Body of pancreas (tissue), 4 donors: Measurements from ENCODE around the gene GOLGA8O.
"Not testable (repeated sequence)": the region's sequence is repeated elsewhere in the genome, so short reads cannot be mapped to it uniquely, and the experiment has no call there.

ENCODE experiments used
- CTCF ChIP-seq, 7 experiments: fragments of 450-650 bp in 4 of 7; fragments of 200-600 bp in 3 of 7; sonication (generic) in 3 of 7; IDR thresholded peaks; one replicate each; pipeline ENCODE4 v1.5.1; 2016 to 2019; ENCODE audit warnings: antibody characterized with exemption in 7 of 7
- POLR2A ChIP-seq, 3 donors: fragments of 450-650 bp; IDR thresholded peaks; one replicate each; pipeline ENCODE4 v1.6.1; 2016; ENCODE audit warnings: antibody characterized with exemption in 3 of 3, mild to moderate bottlenecking in 2 of 3

GRCh38 chr15:32481683-32482082, 26.2 kb upstream of the GOLGA8O start:
- TF ChIP-seq POLR2A, CTCF (IDR thresholded peaks at IDR 0.05): not testable (repeated sequence)
